Astrocyte (in vitro differentiated cells and primary cell): ENCODE data around the gene TOR1A. TPM values are rescaled to one million over a fixed set of nuclear protein-coding genes. Genes with fewer than 3 reads are reported as not detected.
"Not testable (repeated sequence)": the region's sequence is repeated elsewhere in the genome, so short reads cannot be mapped to it uniquely, and the experiment has no call there.

Experiments used
- DNase-seq: peaks from one replicate; pipeline ENCODE4 v3.0.0-alpha.2; 2010; ENCODE audit warnings: low read depth
- FAIRE-seq: peaks from 2 replicates; lab custom pipeline; 2011; peaks lifted over from hg19 to GRCh38; lab: Jason Lieb, UNC
- H2AFZ ChIP-seq: 2 replicates; pipeline ENCODE4 v1.6.0; 2012; ENCODE audit warnings: low read depth, low read length, inconsistent platforms
- H3K27ac ChIP-seq: 2 replicates; pipeline ENCODE4 v1.5.1; 2011; ENCODE audit warnings: low read depth, low read length, inconsistent platforms
- H3K27me3 ChIP-seq: 2 replicates; pipeline ENCODE4 v1.6.0; 2011; ENCODE audit warnings: low read length, inconsistent platforms; ENCODE audit not compliant: insufficient read depth
- H3K36me3 ChIP-seq: 2 replicates; pipeline ENCODE4 v1.5.1; 2011; ENCODE audit warnings: low read length, inconsistent platforms; ENCODE audit not compliant: insufficient read depth
- H3K4me1 ChIP-seq: 2 replicates; pipeline ENCODE4 v1.5.1; 2011; ENCODE audit warnings: low read length, inconsistent platforms; ENCODE audit not compliant: insufficient read depth
- H3K4me2 ChIP-seq: 2 replicates; pipeline ENCODE4 v1.6.0; 2012; ENCODE audit warnings: low read length, inconsistent platforms
- H3K4me3 ChIP-seq: 2 replicates; pipeline ENCODE4 v1.5.1; 2011; ENCODE audit warnings: low read depth, mild to moderate bottlenecking, low read length, inconsistent platforms; ENCODE audit not compliant: insufficient read depth
- H3K79me2 ChIP-seq: 2 replicates; pipeline ENCODE4 v1.6.0; 2012; ENCODE audit warnings: mild to moderate bottlenecking, low read length, inconsistent platforms; ENCODE audit not compliant: insufficient read depth
- H3K9ac ChIP-seq: 2 replicates; pipeline ENCODE4 v1.6.0; 2012; ENCODE audit warnings: mild to moderate bottlenecking, low read length, inconsistent platforms
- H3K9me3 ChIP-seq: 2 replicates; pipeline ENCODE4 v1.5.1; 2012; ENCODE audit warnings: low read depth, mild to moderate bottlenecking, low read length, inconsistent platforms; ENCODE audit not compliant: insufficient read depth
- H4K20me1 ChIP-seq: 2 replicates; pipeline ENCODE4 v1.6.0; 2012; ENCODE audit warnings: low read length, inconsistent platforms; ENCODE audit not compliant: insufficient read depth
- H3K27ac Mint-ChIP-seq: one replicate; pipeline ENCODE4 v1.8.0; 2021; ENCODE audit warnings: mild to moderate bottlenecking, mixed read lengths; ENCODE audit not compliant: unreplicated experiment
- H3K27me3 Mint-ChIP-seq: one replicate; pipeline ENCODE4 v1.8.0; 2021; ENCODE audit warnings: low read depth, mixed read lengths; ENCODE audit not compliant: unreplicated experiment
- H3K36me3 Mint-ChIP-seq: one replicate; pipeline ENCODE4 v1.8.0; 2021; ENCODE audit warnings: low read depth, mixed read lengths; ENCODE audit not compliant: unreplicated experiment
- H3K4me1 Mint-ChIP-seq: one replicate; pipeline ENCODE4 v1.8.0; 2021; ENCODE audit warnings: low read depth, mixed read lengths; ENCODE audit not compliant: unreplicated experiment
- H3K4me3 Mint-ChIP-seq: one replicate; pipeline ENCODE4 v1.8.0; 2021; ENCODE audit warnings: mild to moderate bottlenecking, moderate library complexity, mixed read lengths; ENCODE audit not compliant: unreplicated experiment
- H3K9me3 Mint-ChIP-seq: one replicate; pipeline ENCODE4 v1.8.0; 2021; ENCODE audit warnings: mild to moderate bottlenecking, mixed read lengths; ENCODE audit not compliant: unreplicated experiment
- CTCF ChIP-seq: IDR thresholded peaks from 2 replicates; pipeline ENCODE4 v1.5.1; 2011; ENCODE audit warnings: low read depth, mild to moderate bottlenecking, inconsistent platforms, low read length, moderate library complexity; ENCODE audit not compliant: insufficient read depth
- EZH2 ChIP-seq: IDR thresholded peaks from 2 replicates; pipeline ENCODE4 v1.6.1; 2012; ENCODE audit warnings: mild to moderate bottlenecking, low read length, inconsistent platforms; ENCODE audit not compliant: insufficient read depth
- total RNA-seq: library from RNA; stranded (reverse); gene quantifications from 2 replicates; pipeline ENCODE4 v1.2.1, GENCODE V29; 2021

Gene TOR1A
- total RNA-seq, 1 donor from 2014 or later = 65.3 TPM

GRCh38 chr9:129798973-129799372, 25.0 kb downstream of the TOR1A start:
- no peaks in the 10 kb centered on the region for H3K9me3 Mint-ChIP-seq
- no peak overlapping the region for H3K9ac ChIP-seq
- H3K9me3 ChIP-seq = no peaks in the 10 kb centered on the region
- TF ChIP-seq CTCF (no peak), EZH2 (no peak)
- H3K27ac ChIP-seq = no peak overlapping the region
- peaks cover 2% of the 10 kb centered on the region for H3K4me1 Mint-ChIP-seq
- H3K4me1 ChIP-seq = peaks cover 3% of the 10 kb centered on the region
- no peaks in the 10 kb centered on the region for H3K36me3 ChIP-seq
- H3K79me2 ChIP-seq = peaks cover 5% of the 10 kb centered on the region
- H3K4me3 ChIP-seq = no peak overlapping the region
- H2AFZ ChIP-seq = no peak overlapping the region
- FAIRE-seq (no peak), DNase-seq (no peak)
- H3K36me3 Mint-ChIP-seq = no peaks in the 10 kb centered on the region
- H3K27ac Mint-ChIP-seq = no peak overlapping the region
- peaks cover 3% of the 10 kb centered on the region for H4K20me1 ChIP-seq
- no peak overlapping the region for H3K4me3 Mint-ChIP-seq
- peaks cover 16% of the 10 kb centered on the region for H3K27me3 ChIP-seq
- no peak overlapping the region for H3K4me2 ChIP-seq
- peaks cover 26% of the 10 kb centered on the region for H3K27me3 Mint-ChIP-seq

GRCh38 chr9:129796029-129796428, 27.9 kb downstream of the TOR1A start:
- not testable (repeated sequence) for H2AFZ ChIP-seq, H3K4me1 Mint-ChIP-seq, H3K4me1 ChIP-seq, H3K27ac Mint-ChIP-seq, H3K27ac ChIP-seq, H3K4me3 Mint-ChIP-seq, H3K9me3 ChIP-seq, H3K9ac ChIP-seq, DNase-seq, H3K36me3 ChIP-seq, H4K20me1 ChIP-seq, H3K79me2 ChIP-seq, H3K9me3 Mint-ChIP-seq, H3K36me3 Mint-ChIP-seq, H3K4me2 ChIP-seq, H3K4me3 ChIP-seq, FAIRE-seq
- H3K27me3 ChIP-seq = peaks cover 18% of the 10 kb centered on the region
- peaks cover 36% of the 10 kb centered on the region for H3K27me3 Mint-ChIP-seq

- H3K4me2 ChIP-seq = no peak overlapping the region
- no peaks in the 10 kb centered on the region for H4K20me1 ChIP-seq
- no peaks in the 10 kb centered on the region for H3K36me3 ChIP-seq
- H3K36me3 Mint-ChIP-seq = no peaks in the 10 kb centered on the region
- no peaks in the 10 kb centered on the region for H3K9me3 ChIP-seq
- no peak overlapping the region for H3K9ac ChIP-seq
- FAIRE-seq (no peak), DNase-seq (no peak)
- no peaks in the 10 kb centered on the region for H3K9me3 Mint-ChIP-seq
- H3K4me3 Mint-ChIP-seq = no peak overlapping the region
- H3K27me3 ChIP-seq = peaks cover 18% of the 10 kb centered on the region
- H3K79me2 ChIP-seq = no peaks in the 10 kb centered on the region
- no peak overlapping the region for H3K4me3 ChIP-seq
- H3K27ac ChIP-seq = no peak overlapping the region
- no peaks in the 10 kb centered on the region for H3K4me1 Mint-ChIP-seq
- peaks cover 40% of the 10 kb centered on the region for H3K27me3 Mint-ChIP-seq
- no peak for TF ChIP-seq CTCF
- TF ChIP-seq EZH2 = no peak
- no peak overlapping the region for H2AFZ ChIP-seq
- H3K27ac Mint-ChIP-seq = no peak overlapping the region
- H3K4me1 ChIP-seq = no peaks in the 10 kb centered on the region
Measured at GRCh38 chr9:129794549-129794948, 29.4 kb downstream of the TOR1A start.
